Central memory CD4-positive, alpha-beta T cell (primary cell): ENCODE results near the gene HSPA1B.
"Not testable (repeated sequence)": the region's sequence is repeated elsewhere in the genome, so short reads cannot be mapped to it uniquely, and the experiment has no call there.

Experiments used
- DNase-seq: peaks from one replicate; pipeline ENCODE4 v3.0.0; 2022
- total RNA-seq, 3 experiments: gene quantifications; one replicate each; lab custom pipeline; 2026; lab: John Stamatoyannopoulos, UW

HSPA1B gene
- 16.0 to 121 (median 65.8) reads per million in 3 experiments for total RNA-seq

- DNase-seq: peak; percentile 86
Measured at GRCh38 chr6:31827286-31828079, at the start of gene HSPA1B. HSPA1B (plus strand) TSS chr6:31827738; CDS start chr6:31827951, 213 bp downstream.

- no peak for DNase-seq
Measured at GRCh38 chr6:31778193-31778592, 49.3 kb upstream of the HSPA1B start.

GRCh38 chr6:31778999-31779885, 48.3 kb upstream of the HSPA1B start:
- no peak for DNase-seq

- DNase-seq: no peak
Measured at GRCh38 chr6:31779908-31780307, 47.6 kb upstream of the HSPA1B start.

GRCh38 chr6:31780507-31781243, 46.9 kb upstream of the HSPA1B start:
- no peak for DNase-seq

GRCh38 chr6:31781244-31782125, 46.1 kb upstream of the HSPA1B start:
- DNase-seq: no peak

- DNase-seq: no peak
Measured at GRCh38 chr6:31782126-31782855, 45.2 kb upstream of the HSPA1B start.

- no peak for DNase-seq
Measured at GRCh38 chr6:31784098-31784925, 43.2 kb upstream of the HSPA1B start.

GRCh38 chr6:31785475-31785874, 42.1 kb upstream of the HSPA1B start:
- DNase-seq: no peak

GRCh38 chr6:31791324-31792089, 36.0 kb upstream of the HSPA1B start:
- DNase-seq: no peak

- no peak for DNase-seq
Measured at GRCh38 chr6:31792090-31792374, 35.5 kb upstream of the HSPA1B start.

- DNase-seq: no peak
Measured at GRCh38 chr6:31792761-31793171, 34.8 kb upstream of the HSPA1B start.

GRCh38 chr6:31793927-31794245, 33.7 kb upstream of the HSPA1B start:
- DNase-seq: not testable (repeated sequence)

GRCh38 chr6:31794294-31794865, 33.2 kb upstream of the HSPA1B start:
- DNase-seq: no peak

GRCh38 chr6:31794866-31795615, 32.5 kb upstream of the HSPA1B start:
- DNase-seq: no peak

- peak; percentile 81 for DNase-seq
Measured at GRCh38 chr6:31795616-31796298, 31.8 kb upstream of the HSPA1B start, which contains the start of gene VARS1. VARS1 (minus strand) TSS chr6:31795752; CDS start chr6:31795217, 535 bp downstream.

GRCh38 chr6:31796993-31797385, 30.5 kb upstream of the HSPA1B start:
- no peak for DNase-seq

GRCh38 chr6:31797588-31797987, 29.9 kb upstream of the HSPA1B start:
- DNase-seq: peak; percentile 23
